Muscle of back (tissue), 13 donors: Measurements from ENCODE around the gene PPP3CA. TPM values are rescaled to one million over a fixed set of nuclear protein-coding genes. Genes with fewer than 3 reads are reported as not detected.

ENCODE experiments used
- DNase-seq, 3 donors: peaks; one replicate each; pipeline versions ENCODE4 v3.0.0 to v3.0.0-alpha.2; 2013
- long read RNA-seq, 9 donors: transcript quantifications; one replicate each; lab custom pipeline, GENCODE V29; 2026
- polyA plus RNA-seq, 10 donors: library from polyadenylated mRNA; unstranded; fragments of 120-200 nt; gene quantifications; one replicate each; pipeline ENCODE4 v1.2.1, GENCODE V29; 2013; ENCODE audit not compliant: insufficient read length in 10 of 10

The PPP3CA gene
- polyA plus RNA-seq: 10 to 100 TPM; 29.1 to 38.0 (median 31.7) TPM
- long read RNA-seq, donor 1, partial matches to known transcripts: 52 of 56 reads
- long read RNA-seq, donor 1, other reads (novel, unspliced or antisense): 0 of 56 reads
- long read RNA-seq, donor 2, full-length matches to known transcripts: 4 of 35 reads
- long read RNA-seq, donor 2, partial matches to known transcripts: 31 of 35 reads
- long read RNA-seq, donor 2, other reads (novel, unspliced or antisense): 0 of 35 reads
- long read RNA-seq, donor 3: 0 reads
- long read RNA-seq, donor 4, partial matches to known transcripts: 65 of 71 reads
- long read RNA-seq, donor 4, other reads (novel, unspliced or antisense): 6 of 71 reads
- long read RNA-seq, donor 5, transcript PPP3CA-202 (13 exons, 3,604 nt): major isoform, 5 of 28 reads
- long read RNA-seq, donor 5, partial matches to known transcripts: 23 of 28 reads
- long read RNA-seq, donor 5, other reads (novel, unspliced or antisense): 0 of 28 reads
- long read RNA-seq, donor 6, partial matches to known transcripts: 80 of 82 reads
- long read RNA-seq, donor 6, other reads (novel, unspliced or antisense): 0 of 82 reads
- long read RNA-seq, donor 7, full-length matches to known transcripts: 4 of 4 reads
- long read RNA-seq, donor 7, partial matches to known transcripts: 0 of 4 reads
- long read RNA-seq, donor 7, other reads (novel, unspliced or antisense): 0 of 4 reads
- long read RNA-seq, donor 8, partial matches to known transcripts: 43 of 45 reads
- long read RNA-seq, donor 8, other reads (novel, unspliced or antisense): 0 of 45 reads
- long read RNA-seq, donor 9: 0 reads

DNA sequence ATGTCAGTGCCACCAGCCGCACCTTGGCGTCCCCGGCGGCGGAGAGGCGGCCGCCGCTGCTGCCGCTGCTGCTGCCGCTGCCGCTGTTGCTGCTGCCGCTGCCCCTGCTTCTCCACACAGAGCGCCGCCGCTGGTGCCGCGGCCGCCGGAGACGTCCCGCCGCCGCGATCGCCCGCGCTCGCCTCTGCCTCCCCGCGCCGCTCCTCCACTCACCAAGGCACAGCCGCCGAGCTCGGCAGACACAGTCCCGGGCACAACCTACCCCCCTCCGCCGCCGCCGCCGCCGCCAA lies at the start of gene PPP3CA:
Gene PPP3CA, minus strand, starts transcription at position 260 of the 290 bp plus-strand sequence.
- DNase-seq: no peak

GRCh38 chr4:101393256-101393655 lies 45.9 kb upstream of the PPP3CA start:
- no peak for DNase-seq

DNA sequence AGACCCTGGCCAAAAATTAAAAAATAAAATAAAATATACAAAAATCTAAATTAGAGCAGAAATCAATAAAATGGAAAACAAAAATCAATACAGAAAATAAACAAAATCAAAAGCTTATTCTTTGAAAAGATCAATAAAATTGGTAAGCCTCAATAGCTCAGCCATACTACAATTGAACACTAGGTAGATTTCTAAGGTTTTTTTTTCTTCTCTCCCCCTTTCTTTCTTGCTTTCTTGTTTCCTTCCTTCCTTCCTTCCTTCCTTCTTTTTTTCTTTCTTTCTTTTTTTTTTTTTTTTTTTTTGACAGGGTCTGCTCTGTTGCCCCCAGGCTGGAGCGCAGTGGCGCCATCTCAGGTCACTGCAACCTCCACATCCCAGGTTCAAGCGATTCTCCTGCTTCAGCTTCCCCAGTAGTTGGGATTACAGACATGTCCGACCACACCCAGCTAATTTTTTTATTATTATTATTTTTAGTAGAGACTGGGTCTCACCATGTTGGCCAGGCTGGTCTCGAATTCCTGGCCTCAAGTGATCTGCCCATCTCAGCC lies 23.4 kb upstream of the PPP3CA start:
- DNase-seq: no peak

GRCh38 chr4:101367201-101367600 lies 19.9 kb upstream of the PPP3CA start:
- peak in 1 of 3 donors; percentile 78 for DNase-seq

DNA sequence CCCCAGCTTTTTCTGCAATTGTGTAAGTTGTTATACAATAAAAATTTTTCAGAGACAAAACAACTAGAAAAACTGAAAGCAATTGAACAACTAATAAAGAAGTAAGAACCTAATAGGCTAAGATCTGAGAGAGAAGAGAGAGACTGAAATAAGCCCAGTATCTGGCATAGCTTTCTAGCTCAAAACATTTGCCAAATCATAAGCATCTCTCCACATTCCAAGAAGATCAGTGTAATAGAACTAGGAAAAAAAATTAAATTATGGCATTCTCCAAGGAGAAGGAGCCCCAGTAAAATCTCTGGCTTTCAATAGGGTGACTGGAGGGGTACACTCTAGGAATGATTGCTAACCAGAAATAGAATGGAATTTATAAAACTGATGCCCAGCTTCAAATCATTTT lies 19.0 kb upstream of the PPP3CA start:
- DNase-seq: no peak

DNA sequence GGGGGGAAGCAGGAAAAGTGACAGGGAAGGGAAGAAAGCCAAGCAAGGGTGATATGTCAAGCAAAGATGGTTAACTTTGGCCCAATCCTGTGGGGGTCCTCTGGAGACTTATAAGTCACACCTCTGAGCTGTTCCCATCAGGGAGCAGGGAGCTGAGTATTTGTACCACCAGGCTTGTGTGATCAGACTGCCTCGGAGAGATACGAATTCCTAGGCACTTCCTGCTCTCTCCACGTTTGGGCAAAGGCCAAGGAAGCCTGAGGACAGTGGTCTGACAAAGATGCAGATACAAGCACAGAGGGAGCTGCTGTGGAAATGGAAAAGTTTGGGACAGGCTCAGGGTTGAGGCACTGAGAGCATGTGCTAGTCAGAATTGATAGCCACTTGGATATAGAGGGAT lies 10.4 kb upstream of the PPP3CA start:
- no peak for DNase-seq

DNA sequence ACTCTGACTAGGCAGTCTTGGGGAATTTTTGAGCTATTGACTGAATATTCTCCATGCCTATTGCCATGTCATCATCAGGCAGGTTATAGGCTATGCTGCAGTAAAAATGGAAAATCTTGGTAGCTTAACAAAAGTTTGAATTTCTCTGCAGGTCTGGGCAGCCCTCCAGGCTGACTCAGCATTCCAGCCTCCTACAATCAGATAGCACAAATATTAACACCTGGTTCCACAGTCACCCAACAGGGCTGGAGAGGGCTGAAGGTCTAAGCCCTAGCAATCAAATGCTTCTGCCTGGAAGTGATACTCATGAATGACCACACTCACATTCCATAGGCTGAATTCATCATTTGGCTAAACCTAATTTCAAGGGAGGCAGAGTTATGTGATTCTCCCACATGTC lies 9.6 kb upstream of the PPP3CA start:
- peak in 1 of 3 donors; percentile 93 for DNase-seq

GRCh38 chr4:101355767-101356702 lies 8.7 kb upstream of the PPP3CA start:
- DNase-seq: peak in 1 of 3 donors; percentile 50

- DNase-seq: no peak
Observed at GRCh38 chr4:101355246-101355645, 7.9 kb upstream of the PPP3CA start.

DNA sequence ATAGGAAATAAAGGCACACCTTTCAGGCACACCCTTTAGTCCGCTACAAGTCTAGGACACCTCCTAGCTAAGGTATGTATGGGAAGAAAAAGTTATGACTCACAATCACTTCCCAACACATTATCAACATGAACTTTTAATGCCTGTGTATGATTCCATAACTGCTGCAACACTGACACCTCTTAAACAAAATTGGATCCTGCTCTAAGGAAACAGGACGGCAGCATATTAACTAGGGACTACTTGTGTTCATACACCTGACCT lies 2.4 kb upstream of the PPP3CA start:
- DNase-seq: no peak

- DNase-seq: peak in 2 of 3 donors; percentile 25 to 42
Observed at GRCh38 chr4:101348995-101349800, 1.9 kb upstream of the PPP3CA start.

GRCh38 chr4:101348367-101348827 lies 1.1 kb upstream of the PPP3CA start:
- no peak for DNase-seq

- peak; percentile 98 to 99 (median 98) for DNase-seq
Observed at GRCh38 chr4:101347557-101348366, 436 bp upstream of the PPP3CA start.

DNA sequence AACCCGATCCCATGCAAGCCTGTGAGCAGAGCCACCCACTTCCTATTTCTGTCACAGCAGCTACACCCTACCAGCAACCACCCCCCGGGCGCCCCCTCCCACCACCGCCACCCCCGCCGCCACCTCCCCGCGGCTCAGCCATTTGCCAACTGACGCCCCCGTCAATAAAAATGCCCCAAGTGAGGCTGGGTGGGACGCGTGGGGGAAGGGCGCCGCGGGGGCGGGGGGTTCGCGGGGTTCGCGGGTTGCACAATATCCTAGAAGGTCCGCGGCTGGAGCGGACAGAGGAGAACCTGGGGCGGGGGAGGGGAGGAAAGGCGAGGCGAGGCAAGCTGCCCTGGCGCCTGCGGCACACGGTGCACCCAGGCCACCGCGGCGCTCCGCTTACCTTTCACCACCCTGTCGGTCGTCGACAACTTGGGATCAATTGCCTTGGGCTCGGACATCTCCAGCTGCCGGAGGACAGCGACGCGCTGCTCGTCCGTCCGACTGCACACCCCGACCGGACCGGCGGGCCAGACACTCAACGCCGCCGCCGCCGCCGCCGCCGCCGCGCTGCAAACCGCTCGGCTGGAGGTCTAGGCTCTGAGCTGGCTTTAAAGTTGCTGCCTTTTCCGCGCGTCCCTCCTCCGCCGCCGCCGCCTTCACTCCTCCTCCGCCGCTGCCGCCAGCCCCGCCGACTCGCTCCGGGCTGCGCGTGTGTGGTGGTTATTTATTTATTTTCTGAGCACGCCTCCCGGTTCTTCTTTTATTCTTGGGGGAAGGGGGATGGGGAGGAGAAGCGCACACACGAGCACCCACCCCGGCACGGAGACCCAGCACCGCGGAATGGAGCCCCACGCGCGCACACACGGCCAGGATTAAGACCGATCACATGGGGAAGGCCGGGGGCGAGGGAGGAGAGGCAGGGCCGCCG lies 717 bp downstream of the PPP3CA start:
- DNase-seq: peak; percentile 59 to 95 (median 77)

- peak; percentile 40 to 80 (median 58) for DNase-seq
Observed at GRCh38 chr4:101345596-101346350, 1.6 kb downstream of the PPP3CA start.

DNA sequence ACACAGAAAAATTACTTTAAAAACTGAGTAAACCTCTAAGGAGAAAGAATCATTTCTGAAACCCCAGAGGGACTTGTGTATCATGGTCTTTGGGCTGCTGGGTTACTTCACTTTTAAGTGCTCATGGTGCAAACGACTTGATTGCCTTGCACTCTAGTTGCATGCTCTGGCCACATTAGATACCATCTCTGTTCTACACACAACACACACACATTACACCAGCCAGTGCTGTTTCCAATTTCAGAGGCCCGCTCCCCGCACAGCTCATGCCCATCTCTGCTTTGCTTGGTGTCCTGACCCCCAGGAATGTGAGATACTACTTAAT lies 2.1 kb downstream of the PPP3CA start:
- DNase-seq: peak in 2 of 3 donors; percentile 6 to 13

DNA sequence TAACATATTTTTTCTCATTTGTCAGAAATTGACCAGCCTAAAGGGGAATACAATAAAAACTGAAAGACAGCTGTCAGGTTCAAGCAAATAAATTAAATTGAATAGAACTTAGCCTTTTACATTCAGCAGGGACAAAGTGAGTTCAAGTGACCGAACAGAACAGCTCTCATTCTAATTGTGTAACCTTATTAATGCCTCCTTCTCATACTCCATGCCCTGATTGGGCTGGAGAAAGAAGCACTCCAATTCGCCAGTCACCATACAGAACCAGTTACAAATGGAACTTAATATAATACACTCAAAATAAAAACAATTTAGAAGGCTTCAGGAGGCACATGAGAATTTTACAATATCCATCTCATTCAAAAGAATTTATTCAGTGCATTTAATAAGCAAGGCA lies 8.0 kb downstream of the PPP3CA start:
- DNase-seq: no peak

DNA sequence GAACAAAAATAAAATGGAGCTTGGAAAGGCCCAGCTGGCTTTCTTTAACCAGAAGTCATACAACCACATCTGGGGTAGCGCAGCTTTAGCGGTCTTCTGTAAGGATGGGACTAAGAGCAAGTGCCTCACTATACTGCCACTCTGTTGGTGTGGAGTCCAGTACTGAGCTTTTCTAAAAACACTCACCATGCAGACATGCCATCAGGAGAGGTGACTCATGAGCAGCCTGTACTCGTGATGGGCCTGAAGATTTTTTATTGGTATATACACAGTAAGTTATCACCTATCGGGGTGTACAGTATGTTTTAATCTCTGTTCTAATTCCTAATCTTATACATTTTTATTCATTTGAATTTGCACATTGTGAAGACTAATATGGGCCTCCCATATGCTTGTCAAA lies 9.6 kb downstream of the PPP3CA start:
- no peak for DNase-seq
